Mesenchymal stem cell (in vitro differentiated cells and primary cell): Measurements from ENCODE around the gene C6orf62.
"Not testable (repeated sequence)": the region's sequence is repeated elsewhere in the genome, so short reads cannot be mapped to it uniquely, and the experiment has no call there.

Experiments used
- DNase-seq: peaks from one replicate; pipeline ENCODE4 v3.0.0-alpha.2; 2013
- H2AFZ ChIP-seq: one replicate; pipeline ENCODE4 v1.6.1; 2013; ENCODE audit warnings: low read depth, mild to moderate bottlenecking, control low read depth, inconsistent platforms, low read length, moderate library complexity
- H2AK5ac ChIP-seq: 2 replicates; pipeline ENCODE4 v1.6.1; 2013; ENCODE audit warnings: low read length, moderate library complexity, mild to moderate bottlenecking, inconsistent platforms; ENCODE audit not compliant: severe bottlenecking
- H2BK120ac ChIP-seq: one replicate; pipeline ENCODE4 v1.6.1; 2013; ENCODE audit warnings: low read depth, mild to moderate bottlenecking, inconsistent platforms, low read length, moderate library complexity
- H2BK12ac ChIP-seq, 2 experiments: one replicate each; pipeline ENCODE4 v1.6.1; 2013; ENCODE audit warnings: inconsistent platforms in 2 of 2, low read length in 2 of 2, mild to moderate bottlenecking in 2 of 2, moderate library complexity in 2 of 2, control low read depth in 1 of 2
- H2BK15ac ChIP-seq: one replicate; pipeline ENCODE4 v1.6.1; 2013; ENCODE audit warnings: mild to moderate bottlenecking, low read depth, inconsistent platforms; ENCODE audit not compliant: poor library complexity, severe bottlenecking
- H2BK5ac ChIP-seq: 2 replicates; pipeline ENCODE4 v1.6.1; 2013; ENCODE audit warnings: low read depth, mild to moderate bottlenecking, low read length, control low read depth, inconsistent platforms; ENCODE audit not compliant: poor library complexity, severe bottlenecking
- H3K14ac ChIP-seq, 2 experiments: one replicate each; pipeline ENCODE4 v1.6.1; 2013; ENCODE audit warnings: inconsistent platforms in 2 of 2, low read length in 2 of 2, control low read depth in 1 of 2, mild to moderate bottlenecking in 1 of 2, moderate library complexity in 1 of 2
- H3K18ac ChIP-seq, 2 experiments: one replicate each; pipeline ENCODE4 v1.6.1; 2013; ENCODE audit warnings: inconsistent platforms in 2 of 2, low read length in 2 of 2, control low read depth in 1 of 2, low read depth in 1 of 2, mild to moderate bottlenecking in 1 of 2
- H3K23ac ChIP-seq, 2 experiments: one replicate each; pipeline ENCODE4 v1.6.1; 2013; ENCODE audit warnings: inconsistent platforms in 2 of 2, low read length in 2 of 2, mild to moderate bottlenecking in 2 of 2, moderate library complexity in 2 of 2, control low read depth in 1 of 2
- H3K27ac ChIP-seq: 2 replicates; pipeline ENCODE4 v1.5.1; 2013; ENCODE audit warnings: mild to moderate bottlenecking, moderate library complexity, low read length, control low read depth, inconsistent platforms; ENCODE audit not compliant: poor library complexity, severe bottlenecking
- H3K27me3 ChIP-seq, 2 experiments: 2 replicates each; pipeline versions ENCODE4 v1.6.1 to v1.7.0; 2013; ENCODE audit warnings: low read length in 2 of 2, mild to moderate bottlenecking in 2 of 2, moderate library complexity in 2 of 2, control low read depth in 1 of 2, inconsistent platforms in 1 of 2; ENCODE audit not compliant: control insufficient read depth in 1 of 2, insufficient read depth in 1 of 2
- H3K36me3 ChIP-seq, 2 experiments: 2 replicates each; pipeline versions ENCODE4 v1.6.1 to v1.7.0; 2013; ENCODE audit warnings: low read length in 2 of 2, control low read depth in 1 of 2, inconsistent platforms in 1 of 2, low read depth in 1 of 2, mild to moderate bottlenecking in 1 of 2; ENCODE audit not compliant: insufficient read depth in 2 of 2, control insufficient read depth in 1 of 2
- H3K4ac ChIP-seq, 2 experiments: one replicate each; pipeline ENCODE4 v1.6.1; 2013; ENCODE audit warnings: inconsistent platforms in 2 of 2, low read length in 2 of 2, mild to moderate bottlenecking in 2 of 2, moderate library complexity in 2 of 2, control low read depth in 1 of 2, low read depth in 1 of 2
- H3K4me1 ChIP-seq: 2 replicates; pipeline ENCODE4 v1.6.1; 2013; ENCODE audit warnings: low read depth, low read length, control low read depth; ENCODE audit not compliant: control insufficient read depth, insufficient read depth
- H3K4me2 ChIP-seq: 2 replicates; pipeline ENCODE4 v1.6.1; 2013; ENCODE audit warnings: low read length, mild to moderate bottlenecking, inconsistent platforms; ENCODE audit not compliant: poor library complexity, severe bottlenecking
- H3K4me3 ChIP-seq, 2 experiments: 2 replicates each; pipeline versions ENCODE4 v1.5.1 to v1.7.0; 2013; ENCODE audit warnings: low read length in 2 of 2, mild to moderate bottlenecking in 2 of 2, control low read depth in 1 of 2, low read depth in 1 of 2; ENCODE audit not compliant: insufficient read depth in 1 of 2
- H3K79me1 ChIP-seq: replicated peaks from 2 replicates; pipeline ENCODE4 v1.6.1; 2013; ENCODE audit warnings: mild to moderate bottlenecking, control low read depth, low read length, inconsistent platforms; ENCODE audit not compliant: poor library complexity, severe bottlenecking
- H3K9ac ChIP-seq: 2 replicates; pipeline ENCODE4 v1.7.0; 2013; ENCODE audit warnings: mild to moderate bottlenecking, low read length, moderate library complexity
- H3K9me3 ChIP-seq: 2 replicates; pipeline ENCODE4 v1.7.0; 2013; ENCODE audit warnings: mild to moderate bottlenecking, low read length; ENCODE audit not compliant: control insufficient read depth
- H4K8ac ChIP-seq: one replicate; pipeline ENCODE4 v1.6.1; 2013; ENCODE audit warnings: inconsistent platforms, mild to moderate bottlenecking, low read length, moderate library complexity
- H4K91ac ChIP-seq: one replicate; pipeline ENCODE4 v1.6.1; 2013; ENCODE audit warnings: mild to moderate bottlenecking, low read length, inconsistent platforms
- WGBS: methylation state at CpG from one replicate; pipeline ENCODE4 v1.1.7; 2013; ENCODE audit warnings: mixed read lengths; 5-methylcytosine and 5-hydroxymethylcytosine counted together

C6orf62 gene

GRCh38 chr6:24683297-24684296, 35.4 kb downstream of the C6orf62 start:
- Histone ChIP-seq H2BK120ac (no peak overlapping the region), H2BK5ac (no peak overlapping the region), H2AK5ac (no peak overlapping the region), H2BK12ac (no peak overlapping the region), H4K8ac (no peak overlapping the region), H3K9ac (no peak overlapping the region), H4K91ac (no peak overlapping the region), H3K4me3 (no peak overlapping the region), H3K4me1 (no peaks in the 10 kb centered on the region), H3K23ac (no peak overlapping the region), H3K4ac (no peak overlapping the region), H3K18ac (no peak overlapping the region), H3K36me3 (peaks cover 0 to 2% of the 10 kb centered on the region in 2 experiments), H3K27ac (no peak overlapping the region), H2AFZ (no peak overlapping the region), H3K4me2 (no peak overlapping the region), H3K79me1 (peaks cover 5% of the 10 kb centered on the region), H3K9me3 (no peaks in the 10 kb centered on the region), H3K14ac (no peak overlapping the region), H3K27me3 (no peaks in the 10 kb centered on the region), H2BK15ac (no peak overlapping the region)
- no peak for DNase-seq
- WGBS, result 49% methylated on average over 10 of the region's 12 CpGs

DNA sequence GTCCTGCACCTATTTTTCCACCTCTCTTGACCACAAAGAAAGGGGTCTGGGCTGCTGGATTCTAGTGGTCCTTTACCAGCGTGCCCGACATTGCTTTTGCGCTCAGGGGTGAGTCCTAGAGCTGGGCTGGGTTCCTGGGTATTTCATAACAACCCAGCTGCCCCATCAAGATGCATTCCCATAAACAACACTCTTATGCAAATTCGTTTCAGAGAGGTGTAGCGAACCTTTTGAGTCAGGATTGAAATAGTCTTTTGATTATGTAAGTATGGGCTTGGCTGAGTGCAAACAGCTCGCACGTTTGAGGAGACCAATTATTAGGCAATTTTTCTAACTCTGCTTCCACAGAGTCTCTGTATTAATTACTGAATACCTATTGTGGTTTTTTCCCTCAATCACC, 38.4 kb downstream of the C6orf62 start:
- no peak overlapping the region for H3K23ac ChIP-seq

DNA sequence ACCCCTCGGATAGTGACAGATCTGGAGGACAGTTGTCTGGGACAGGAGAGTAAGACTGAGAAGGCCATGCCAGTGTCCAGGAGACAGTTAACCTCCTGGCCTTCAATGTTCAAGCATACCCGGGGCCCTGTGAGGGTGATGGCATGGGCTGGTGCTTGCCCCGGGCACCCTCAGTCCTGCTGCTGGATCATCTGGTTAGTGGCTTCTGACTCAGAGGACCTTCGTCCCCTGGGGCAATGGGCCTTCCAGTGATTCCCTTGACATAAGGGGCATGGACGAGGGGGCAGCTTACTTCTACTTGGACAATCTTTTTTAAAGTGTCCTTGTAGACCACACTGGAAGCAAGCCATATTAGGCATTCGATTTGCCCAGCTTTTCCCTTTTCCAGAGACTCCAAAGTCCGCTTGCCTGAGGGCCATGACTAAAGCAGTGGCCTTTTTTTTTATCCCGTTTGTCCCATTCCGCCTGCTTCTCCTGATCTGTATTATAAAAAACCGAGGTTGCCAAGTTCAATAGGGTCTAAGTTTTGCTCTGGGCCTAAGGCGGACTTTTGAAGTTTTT, 40.1 kb downstream of the C6orf62 start:
- WGBS, result 93% methylated on average over 10 of the region's 11 CpGs
- not testable (repeated sequence) for H3K9ac ChIP-seq

More for the DNA sequence above, 38.4 kb downstream of the C6orf62 start:
- H3K4me1 ChIP-seq, result no peaks in the 10 kb centered on the region
- no peak overlapping the region for H3K4ac ChIP-seq
- H2AFZ ChIP-seq, result no peak overlapping the region
- H4K8ac ChIP-seq, result no peak overlapping the region
- H4K91ac ChIP-seq, result no peak overlapping the region
- H3K9ac ChIP-seq, result no peak overlapping the region
- H2BK120ac ChIP-seq, result no peak overlapping the region
- H2AK5ac ChIP-seq, result no peak overlapping the region
- H3K18ac ChIP-seq, result no peak overlapping the region
- H3K4me3 ChIP-seq, result no peak overlapping the region
- no peaks in the 10 kb centered on the region for H3K9me3 ChIP-seq
- no peak overlapping the region for H2BK15ac ChIP-seq
- H3K14ac ChIP-seq, result no peak overlapping the region
- no peaks in the 10 kb centered on the region for H3K27me3 ChIP-seq
- WGBS, result 87% methylated on average over 6 of the region's 7 CpGs
- DNase-seq, result no peak
- H2BK5ac ChIP-seq, result no peak overlapping the region
- no peak overlapping the region for H3K27ac ChIP-seq
- no peak overlapping the region for H3K4me2 ChIP-seq
- H3K79me1 ChIP-seq, result peaks cover 8% of the 10 kb centered on the region
- no peak overlapping the region for H2BK12ac ChIP-seq
- H3K36me3 ChIP-seq, result no peaks in the 10 kb centered on the region

GRCh38 chr6:24673625-24674024, 45.3 kb downstream of the C6orf62 start:
- H3K14ac ChIP-seq, result no peak overlapping the region
- peaks cover 0 to 6% of the 10 kb centered on the region in 2 experiments for H3K36me3 ChIP-seq
- H2AK5ac ChIP-seq, result no peak overlapping the region
- DNase-seq, result no peak
- peaks cover 5% of the 10 kb centered on the region for H3K79me1 ChIP-seq
- H4K91ac ChIP-seq, result no peak overlapping the region
- no peak overlapping the region for H3K9ac ChIP-seq
- H4K8ac ChIP-seq, result no peak overlapping the region
- no peak overlapping the region for H2BK15ac ChIP-seq
- no peak overlapping the region for H3K23ac ChIP-seq
- no peak overlapping the region for H2BK5ac ChIP-seq
- H3K9me3 ChIP-seq, result peaks cover 12% of the 10 kb centered on the region
- H3K4ac ChIP-seq, result no peak overlapping the region
- no peak overlapping the region for H3K27ac ChIP-seq
- no peaks in the 10 kb centered on the region for H3K27me3 ChIP-seq
- no peak overlapping the region for H3K4me2 ChIP-seq
- H3K18ac ChIP-seq, result no peak overlapping the region
- WGBS, result no CpG with 5 or more reads among the region's 2 CpGs
- H3K4me1 ChIP-seq, result no peaks in the 10 kb centered on the region
- no peak overlapping the region for H3K4me3 ChIP-seq
- H2BK12ac ChIP-seq, result no peak overlapping the region
- no peak overlapping the region for H2BK120ac ChIP-seq
- no peak overlapping the region for H2AFZ ChIP-seq

More for the DNA sequence above, 40.1 kb downstream of the C6orf62 start:
- DNase-seq, H2BK5ac ChIP-seq, H4K8ac ChIP-seq, H3K4me2 ChIP-seq, H2AK5ac ChIP-seq, H2BK120ac ChIP-seq, H2AFZ ChIP-seq, H3K27ac ChIP-seq, H3K14ac ChIP-seq, H3K23ac ChIP-seq, H3K18ac ChIP-seq, H2BK12ac ChIP-seq, H4K91ac ChIP-seq, H3K36me3 ChIP-seq, H3K79me1 ChIP-seq, H2BK15ac ChIP-seq, H3K4ac ChIP-seq, H3K9me3 ChIP-seq, H3K27me3 ChIP-seq, H3K4me3 ChIP-seq, H3K4me1 ChIP-seq: not testable (repeated sequence)
